ENCODE results near the gene SNCAIP. TPM values are rescaled to one million over a fixed set of nuclear protein-coding genes. Genes with fewer than 3 reads are reported as not detected.

SNCAIP gene
- polyA plus RNA-seq, 1 experiment, result 1.5 TPM

GRCh38 chr5:122322801-122323548, 10.9 kb downstream of the SNCAIP start:
- H3K4me3 ChIP-seq (ENCODE audit: low read depth, low read length), result no peak overlapping the region

GRCh38 chr5:122323738-122324137, 11.7 kb downstream of the SNCAIP start:
- ChIA-PET CTCF (no interaction called here), POLR2A (no interaction called here)
- DNase-seq (ENCODE audit: low read depth), result no peak
- H3K27me3 ChIP-seq (ENCODE audit: control insufficient read depth, insufficient read depth, low read length), result no peaks in the 10 kb centered on the region
- no peak for TF ChIP-seq CTCF (IDR thresholded peaks at IDR 0.05; ENCODE audit: insufficient read depth, low read depth, low read length)
- no peaks in the 10 kb centered on the region for H3K36me3 ChIP-seq (ENCODE audit: control insufficient read depth, insufficient read depth, low read length)
- no peak overlapping the region for H3K4me3 ChIP-seq (ENCODE audit: low read depth, low read length)

More at GRCh38 chr5:122322801-122323548, 10.9 kb downstream of the SNCAIP start:
- no peak for DNase-seq (ENCODE audit: low read depth)
- CTCF ChIA-PET, result no interaction called here
- H3K36me3 ChIP-seq (ENCODE audit: control insufficient read depth, insufficient read depth, low read length), result no peaks in the 10 kb centered on the region
- TF ChIP-seq CTCF (IDR thresholded peaks at IDR 0.05; ENCODE audit: insufficient read depth, low read depth, low read length), result no peak
- no peaks in the 10 kb centered on the region for H3K27me3 ChIP-seq (ENCODE audit: control insufficient read depth, insufficient read depth, low read length)
- POLR2A ChIA-PET, result interaction anchor here (0.6 kb wide), 1 partner anchor 9 kb away, joined by 3 read pairs; no protein-coding TSS in a partner anchor

- ChIA-PET CTCF (no interaction called here), POLR2A (no interaction called here)
- Histone ChIP-seq H3K4me3 (ENCODE audit: low read depth, low read length) (no peak overlapping the region), H3K36me3 (ENCODE audit: control insufficient read depth, insufficient read depth, low read length) (no peaks in the 10 kb centered on the region), H3K27me3 (ENCODE audit: control insufficient read depth, insufficient read depth, low read length) (no peaks in the 10 kb centered on the region)
- no peak for DNase-seq (ENCODE audit: low read depth)
- no peak for TF ChIP-seq CTCF (IDR thresholded peaks at IDR 0.05; ENCODE audit: insufficient read depth, low read depth, low read length)
Observed at GRCh38 chr5:122327110-122327509, 15.1 kb downstream of the SNCAIP start.

- no peaks in the 10 kb centered on the region for H3K27me3 ChIP-seq (ENCODE audit: control insufficient read depth, insufficient read depth, low read length)
- TF ChIP-seq CTCF (IDR thresholded peaks at IDR 0.05; ENCODE audit: insufficient read depth, low read depth, low read length), result no peak
- POLR2A ChIA-PET, result no interaction called here
- no peak for DNase-seq (ENCODE audit: low read depth)
- CTCF ChIA-PET, result no interaction called here
- H3K4me3 ChIP-seq (ENCODE audit: low read depth, low read length), result no peak overlapping the region
- H3K36me3 ChIP-seq (ENCODE audit: control insufficient read depth, insufficient read depth, low read length), result no peaks in the 10 kb centered on the region
Observed at GRCh38 chr5:122330881-122331280, 18.8 kb downstream of the SNCAIP start.

- no peak for DNase-seq (ENCODE audit: low read depth)
- no peaks in the 10 kb centered on the region for H3K36me3 ChIP-seq (ENCODE audit: control insufficient read depth, insufficient read depth, low read length)
- no peak for TF ChIP-seq CTCF (IDR thresholded peaks at IDR 0.05; ENCODE audit: insufficient read depth, low read depth, low read length)
- no peak overlapping the region for H3K4me3 ChIP-seq (ENCODE audit: low read depth, low read length)
- ChIA-PET CTCF (interaction anchor here (0.6 to 1.2 kb wide), 2 partner anchors 82 to 241 kb away, joined by 3 to 4 read pairs; no protein-coding TSS in a partner anchor), POLR2A (no interaction called here)
- no peaks in the 10 kb centered on the region for H3K27me3 ChIP-seq (ENCODE audit: control insufficient read depth, insufficient read depth, low read length)
Observed at GRCh38 chr5:122332599-122333555, 20.8 kb downstream of the SNCAIP start.

Data from BJ (cell line).